ENCODE results near the gene GRID1.

The GRID1 gene

DNA sequence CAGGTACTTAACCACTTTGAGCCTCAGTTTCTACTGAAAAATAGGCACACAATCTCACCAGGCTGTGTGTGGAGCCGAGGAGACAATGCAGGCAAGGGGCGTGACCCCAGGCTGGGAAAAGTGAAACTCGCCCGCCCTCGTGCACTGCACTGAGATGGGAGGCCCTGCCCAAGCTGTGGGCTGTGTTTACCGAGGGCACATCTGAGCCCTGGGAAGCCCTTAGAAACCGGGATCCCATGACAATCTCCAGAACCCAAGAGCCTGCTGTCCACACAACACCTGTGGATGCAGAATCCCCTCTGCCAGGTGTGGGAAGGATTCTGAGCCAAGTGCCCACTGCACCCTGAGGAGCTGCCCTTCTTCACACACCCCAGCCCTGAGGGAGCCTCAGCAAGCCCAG lies 198.3 kb downstream of the GRID1 start:
- H3K9me3 ChIP-seq (replicated peaks; ENCODE audit: insufficient read depth, low read length), result no peaks in the 10 kb centered on the region
- TF ChIP-seq, protein P1, sequence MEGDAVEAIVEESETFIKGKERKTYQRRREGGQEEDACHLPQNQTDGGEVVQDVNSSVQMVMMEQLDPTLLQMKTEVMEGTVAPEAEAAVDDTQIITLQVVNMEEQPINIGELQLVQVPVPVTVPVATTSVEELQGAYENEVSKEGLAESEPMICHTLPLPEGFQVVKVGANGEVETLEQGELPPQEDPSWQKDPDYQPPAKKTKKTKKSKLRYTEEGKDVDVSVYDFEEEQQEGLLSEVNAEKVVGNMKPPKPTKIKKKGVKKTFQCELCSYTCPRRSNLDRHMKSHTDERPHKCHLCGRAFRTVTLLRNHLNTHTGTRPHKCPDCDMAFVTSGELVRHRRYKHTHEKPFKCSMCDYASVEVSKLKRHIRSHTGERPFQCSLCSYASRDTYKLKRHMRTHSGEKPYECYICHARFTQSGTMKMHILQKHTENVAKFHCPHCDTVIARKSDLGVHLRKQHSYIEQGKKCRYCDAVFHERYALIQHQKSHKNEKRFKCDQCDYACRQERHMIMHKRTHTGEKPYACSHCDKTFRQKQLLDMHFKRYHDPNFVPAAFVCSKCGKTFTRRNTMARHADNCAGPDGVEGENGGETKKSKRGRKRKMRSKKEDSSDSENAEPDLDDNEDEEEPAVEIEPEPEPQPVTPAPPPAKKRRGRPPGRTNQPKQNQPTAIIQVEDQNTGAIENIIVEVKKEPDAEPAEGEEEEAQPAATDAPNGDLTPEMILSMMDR (IDR thresholded peaks at IDR 0.05; ENCODE audit: low read length), result no peak
- no peaks in the 10 kb centered on the region for H3K27me3 ChIP-seq (replicated peaks; ENCODE audit: insufficient read depth, low read length)
- no peak overlapping the region for H3K9ac ChIP-seq (ENCODE audit: low read length)
- no peak overlapping the region for H2AFZ ChIP-seq (ENCODE audit: low read length)
- no peaks in the 10 kb centered on the region for H3K9me2 ChIP-seq (replicated peaks; ENCODE audit: insufficient read depth, low read length)
- H3F3A ChIP-seq (ENCODE audit: insufficient read depth, low read length), result no peaks in the 10 kb centered on the region
- no peaks in the 10 kb centered on the region for H3K4me1 ChIP-seq (ENCODE audit: low read length)
- no peaks in the 10 kb centered on the region for H4K20me1 ChIP-seq (ENCODE audit: insufficient read depth, low read length)
- no peak for DNase-seq
- H3K4me3 ChIP-seq (ENCODE audit: low read length), result no peak overlapping the region
- no peak overlapping the region for H3K4me2 ChIP-seq (ENCODE audit: low read depth, low read length)
- no peaks in the 10 kb centered on the region for H3K79me2 ChIP-seq (ENCODE audit: low read length)
- H3K27ac ChIP-seq (ENCODE audit: low read length), result no peak overlapping the region
- H3K36me3 ChIP-seq (replicated peaks; ENCODE audit: insufficient read depth, low read length), result no peaks in the 10 kb centered on the region

DNA sequence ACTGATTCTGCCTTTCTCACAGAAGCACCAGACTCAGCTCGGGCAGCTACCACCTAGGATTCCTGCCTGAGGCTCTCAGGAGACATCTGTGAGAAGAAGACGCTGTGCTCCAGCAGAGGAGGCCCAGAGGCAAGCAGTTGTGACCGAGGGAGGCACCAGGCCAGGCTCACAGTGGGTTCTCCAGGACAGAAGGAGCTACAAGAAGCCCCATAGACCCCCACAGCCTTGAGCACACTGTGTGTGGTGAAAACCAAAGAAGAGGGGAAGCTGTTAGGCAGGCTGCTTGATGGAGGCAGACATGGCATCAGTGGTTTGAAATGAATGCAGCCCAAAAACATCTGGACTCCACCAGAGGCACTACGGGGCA lies 198.8 kb downstream of the GRID1 start:
- H3K27me3 ChIP-seq (replicated peaks; ENCODE audit: insufficient read depth, low read length), result no peaks in the 10 kb centered on the region
- no peak for TF ChIP-seq EZH2 (optimal IDR thresholded peaks at IDR 0.05; ENCODE audit: low read depth, low read length)
- TF ChIP-seq, protein P1 (IDR thresholded peaks at IDR 0.05; ENCODE audit: low read length), result no peak
- no peak overlapping the region for H3K4me2 ChIP-seq (ENCODE audit: low read depth, low read length)
- no peaks in the 10 kb centered on the region for H3K4me1 ChIP-seq (ENCODE audit: low read length)
- no peaks in the 10 kb centered on the region for H3F3A ChIP-seq (ENCODE audit: insufficient read depth, low read length)
- no peaks in the 10 kb centered on the region for H3K9me2 ChIP-seq (replicated peaks; ENCODE audit: insufficient read depth, low read length)
- DNase-seq, result no peak
- H3K9me3 ChIP-seq (replicated peaks; ENCODE audit: insufficient read depth, low read length), result no peaks in the 10 kb centered on the region
- H3K36me3 ChIP-seq (replicated peaks; ENCODE audit: insufficient read depth, low read length), result no peaks in the 10 kb centered on the region
- H3K79me2 ChIP-seq (ENCODE audit: low read length), result no peaks in the 10 kb centered on the region
- no peaks in the 10 kb centered on the region for H4K20me1 ChIP-seq (ENCODE audit: insufficient read depth, low read length)
- no peak overlapping the region for H2AFZ ChIP-seq (ENCODE audit: low read length)
- H3K4me3 ChIP-seq (ENCODE audit: low read length), result no peak overlapping the region
- H3K27ac ChIP-seq (ENCODE audit: low read length), result no peak overlapping the region
- H3K9ac ChIP-seq (ENCODE audit: low read length), result no peak overlapping the region

DNA sequence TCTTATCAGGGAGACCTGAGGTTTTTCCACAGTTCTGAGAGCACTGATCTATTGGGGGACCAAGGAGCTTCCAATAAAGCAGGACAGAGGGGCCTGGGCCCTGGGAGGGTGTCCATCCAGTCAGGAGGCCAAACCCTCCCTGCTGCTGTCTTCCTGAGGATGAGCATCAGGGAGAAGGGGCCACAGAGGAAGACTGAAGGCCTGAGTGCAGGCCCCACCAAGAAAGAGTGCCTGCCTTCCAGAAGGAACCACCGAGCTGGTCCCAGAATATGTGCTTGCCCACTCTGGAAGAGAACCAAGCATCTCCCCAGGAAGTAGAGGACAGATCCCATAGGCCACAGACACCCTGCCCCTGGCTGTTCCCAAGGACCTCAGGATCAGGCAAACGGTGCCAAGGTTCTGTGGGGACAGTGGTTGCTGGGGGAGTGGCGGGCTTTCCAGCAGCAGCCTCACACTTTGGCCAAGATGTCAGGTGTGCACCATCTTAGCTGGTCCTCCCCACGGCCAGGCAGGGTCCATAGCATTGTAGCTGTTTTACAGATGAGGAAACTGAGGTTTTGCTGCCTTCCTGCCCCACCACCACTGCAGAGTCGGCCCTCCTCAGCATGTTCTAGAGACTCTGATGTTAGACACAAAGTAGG lies 199.4 kb downstream of the GRID1 start:
- H3K9ac ChIP-seq (ENCODE audit: low read length), result no peak overlapping the region
- H3K27me3 ChIP-seq (replicated peaks; ENCODE audit: insufficient read depth, low read length), result no peaks in the 10 kb centered on the region
- H3K4me3 ChIP-seq (ENCODE audit: low read length), result no peak overlapping the region
- H3K4me2 ChIP-seq (ENCODE audit: low read depth, low read length), result no peak overlapping the region
- TF ChIP-seq EZH2phosphoT487 (IDR thresholded peaks at IDR 0.05; ENCODE audit: low read length) (no peak), EZH2 (optimal IDR thresholded peaks at IDR 0.05; ENCODE audit: low read depth, low read length) (no peak)
- TF ChIP-seq, protein P1 (IDR thresholded peaks at IDR 0.05; ENCODE audit: low read length), result no peak
- H3K4me1 ChIP-seq (ENCODE audit: low read length), result no peaks in the 10 kb centered on the region
- DNase-seq, result no peak
- no peaks in the 10 kb centered on the region for H3K9me2 ChIP-seq (replicated peaks; ENCODE audit: insufficient read depth, low read length)
- no peaks in the 10 kb centered on the region for H3K9me3 ChIP-seq (replicated peaks; ENCODE audit: insufficient read depth, low read length)
- H3K79me2 ChIP-seq (ENCODE audit: low read length), result no peaks in the 10 kb centered on the region
- H3K36me3 ChIP-seq (replicated peaks; ENCODE audit: insufficient read depth, low read length), result no peaks in the 10 kb centered on the region
- H2AFZ ChIP-seq (ENCODE audit: low read length), result no peak overlapping the region
- no peaks in the 10 kb centered on the region for H3F3A ChIP-seq (ENCODE audit: insufficient read depth, low read length)
- H3K27ac ChIP-seq (ENCODE audit: low read length), result no peak overlapping the region
- H4K20me1 ChIP-seq (ENCODE audit: insufficient read depth, low read length), result no peaks in the 10 kb centered on the region
